Fibroblast of skin of back (primary cell): ENCODE measurements around the gene SCIMP.
A peak's percentile ranks its signal among the peaks of the same experiment; 100 is the strongest.
"Not testable (repeated sequence)": the region's sequence is repeated elsewhere in the genome, so short reads cannot be mapped to it uniquely, and the experiment has no call there.

Source experiments
- DNase-seq: peaks from one replicate; pipeline ENCODE4 v3.0.0-alpha.2; 2013

Gene SCIMP

GRCh38 chr17:5183410-5183793, 51.3 kb downstream of the SCIMP start:
- no peak for DNase-seq

GRCh38 chr17:5182597-5183409, 51.9 kb downstream of the SCIMP start:
- no peak for DNase-seq

GRCh38 chr17:5181509-5182305, 53.0 kb downstream of the SCIMP start:
- DNase-seq: no peak

GRCh38 chr17:5179003-5179402, 55.7 kb downstream of the SCIMP start:
- DNase-seq: no peak

- not testable (repeated sequence) for DNase-seq
These were observed 59.6 kb downstream of the SCIMP start for GRCh38 chr17:5175027-5175426.

- DNase-seq: peak; percentile 40
These were observed 68.7 kb downstream of the SCIMP start for GRCh38 chr17:5165791-5166564.

- no peak for DNase-seq
These were observed 70.2 kb downstream of the SCIMP start for GRCh38 chr17:5164436-5164835.

GRCh38 chr17:5161793-5162192, 72.9 kb downstream of the SCIMP start:
- not testable (repeated sequence) for DNase-seq

GRCh38 chr17:5160702-5161101, 74.0 kb downstream of the SCIMP start:
- DNase-seq: not testable (repeated sequence)
